ENCODE results near the gene BRF1. TPM values are rescaled to one million over a fixed set of nuclear protein-coding genes. Genes with fewer than 3 reads are reported as not detected.
A peak's percentile ranks its signal among the peaks of the same experiment; 100 is the strongest.

The BRF1 gene
- total RNA-seq, 2 donors from 2014 or later, result 16.2 to 17.2 TPM

DNA sequence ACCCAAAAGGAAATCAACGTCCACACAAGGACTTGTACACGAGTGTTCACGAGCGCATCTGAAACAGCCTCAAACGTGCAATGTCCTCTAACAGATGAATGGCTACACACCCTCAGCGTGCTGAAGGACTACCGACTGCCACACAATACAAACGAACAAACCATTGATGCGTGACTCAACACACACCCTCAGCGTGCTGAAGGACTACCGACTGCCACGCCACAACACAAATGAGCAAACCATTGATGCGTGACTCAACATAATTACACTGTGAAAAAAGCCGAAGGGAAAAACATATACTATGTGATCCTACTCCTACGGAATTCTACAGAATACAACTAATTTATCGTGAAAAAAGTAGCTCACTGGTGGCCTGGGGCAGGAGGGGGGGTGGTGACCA is 77.5 kb downstream of the BRF1 start:
- Histone ChIP-seq H3K36me3 (peaks cover 70% of the 10 kb centered on the region), H3K27ac (no peak overlapping the region), H3K9me3 (no peaks in the 10 kb centered on the region), H3K4me3 (no peak overlapping the region), H3K4me1 (peaks cover 0 to 11% of the 10 kb centered on the region in 2 donors), H3K27me3 (no peaks in the 10 kb centered on the region)
- DNase-seq (ENCODE audit: low spot score), result no peak
- TF ChIP-seq, protein P1, sequence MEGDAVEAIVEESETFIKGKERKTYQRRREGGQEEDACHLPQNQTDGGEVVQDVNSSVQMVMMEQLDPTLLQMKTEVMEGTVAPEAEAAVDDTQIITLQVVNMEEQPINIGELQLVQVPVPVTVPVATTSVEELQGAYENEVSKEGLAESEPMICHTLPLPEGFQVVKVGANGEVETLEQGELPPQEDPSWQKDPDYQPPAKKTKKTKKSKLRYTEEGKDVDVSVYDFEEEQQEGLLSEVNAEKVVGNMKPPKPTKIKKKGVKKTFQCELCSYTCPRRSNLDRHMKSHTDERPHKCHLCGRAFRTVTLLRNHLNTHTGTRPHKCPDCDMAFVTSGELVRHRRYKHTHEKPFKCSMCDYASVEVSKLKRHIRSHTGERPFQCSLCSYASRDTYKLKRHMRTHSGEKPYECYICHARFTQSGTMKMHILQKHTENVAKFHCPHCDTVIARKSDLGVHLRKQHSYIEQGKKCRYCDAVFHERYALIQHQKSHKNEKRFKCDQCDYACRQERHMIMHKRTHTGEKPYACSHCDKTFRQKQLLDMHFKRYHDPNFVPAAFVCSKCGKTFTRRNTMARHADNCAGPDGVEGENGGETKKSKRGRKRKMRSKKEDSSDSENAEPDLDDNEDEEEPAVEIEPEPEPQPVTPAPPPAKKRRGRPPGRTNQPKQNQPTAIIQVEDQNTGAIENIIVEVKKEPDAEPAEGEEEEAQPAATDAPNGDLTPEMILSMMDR (IDR thresholded peaks at IDR 0.05), result no peak

DNA sequence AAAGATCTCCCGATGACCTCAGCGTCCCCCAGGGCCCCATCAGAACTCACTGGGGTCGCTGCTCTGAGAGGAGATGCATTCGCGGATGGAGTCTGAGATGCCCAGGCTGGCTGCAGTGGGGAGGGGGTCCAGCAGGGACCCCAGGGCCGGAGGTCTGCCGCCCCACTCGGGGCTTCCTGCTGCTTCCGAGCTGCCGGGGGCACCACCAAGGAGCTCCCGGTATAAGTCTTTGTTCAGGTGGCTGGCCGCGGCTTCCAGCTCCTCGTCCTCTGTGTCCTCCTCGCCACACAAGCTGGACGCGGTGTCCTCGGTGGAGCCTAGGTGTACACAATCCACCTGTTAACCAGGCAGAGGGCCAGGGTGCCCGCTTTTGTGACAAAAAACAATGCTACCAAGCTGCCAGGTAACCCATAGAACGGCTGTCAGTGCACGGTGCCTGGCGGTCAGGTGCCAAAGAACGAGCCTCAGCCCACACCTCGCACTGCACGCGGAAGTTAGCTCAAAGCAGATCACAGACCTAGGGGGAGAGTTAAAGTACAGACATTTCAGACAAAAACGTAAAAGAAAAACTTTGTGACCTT is 79.1 kb downstream of the BRF1 start:
- peak overlapping the region in 1 of 2 donors; percentile 25 for H3K27ac ChIP-seq
- TF ChIP-seq, protein P1 (IDR thresholded peaks at IDR 0.05), result no peak
- no peaks in the 10 kb centered on the region for H3K27me3 ChIP-seq
- H3K9me3 ChIP-seq, result no peaks in the 10 kb centered on the region
- DNase-seq (ENCODE audit: low spot score), result no peak
- peaks cover 0 to 11% of the 10 kb centered on the region in 2 donors for H3K4me1 ChIP-seq
- peaks cover 78% of the 10 kb centered on the region for H3K36me3 ChIP-seq
- H3K4me3 ChIP-seq, result no peak overlapping the region

DNA sequence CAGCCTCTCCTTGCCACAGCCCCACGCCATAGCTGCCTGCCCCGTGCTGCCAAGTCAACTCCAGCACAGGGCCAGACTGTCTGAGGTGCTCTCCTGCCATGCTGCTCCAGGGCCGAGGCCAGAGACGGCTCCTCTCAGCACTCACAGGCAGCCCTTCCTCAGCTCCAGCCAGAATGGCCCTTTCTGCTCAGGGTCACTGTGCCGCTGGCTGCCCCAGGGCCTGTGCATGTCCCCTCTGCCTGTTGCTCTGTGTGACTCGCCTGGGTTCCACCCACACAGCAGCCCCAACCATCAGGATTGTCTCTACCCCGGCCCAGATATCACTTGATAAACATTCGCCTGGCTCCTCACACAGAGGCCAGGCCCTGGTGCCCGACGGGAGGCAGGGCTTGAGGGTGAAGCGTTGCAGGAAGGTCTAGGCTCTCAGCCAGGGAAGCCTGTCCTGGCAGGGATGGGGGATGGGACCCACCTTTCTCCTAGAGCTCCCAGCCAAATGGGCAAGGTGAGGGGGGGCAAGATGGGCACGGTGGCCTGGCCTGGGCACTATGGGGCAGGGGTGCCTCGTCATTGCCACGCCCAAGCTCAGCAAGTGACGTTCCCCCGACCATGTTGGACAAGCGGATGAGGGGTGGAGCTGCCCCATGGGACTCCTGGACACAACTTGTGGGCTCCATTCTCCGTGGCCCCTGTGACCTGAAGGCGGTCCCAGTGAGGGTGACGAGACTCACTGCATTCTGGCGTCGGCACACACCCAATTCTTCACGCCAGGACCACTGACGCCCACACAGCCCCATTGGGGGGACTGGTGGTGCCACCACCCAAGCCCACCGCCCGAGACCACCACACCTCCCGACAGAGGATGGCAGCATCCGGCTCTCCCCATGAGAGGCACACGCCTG is 79.9 kb downstream of the BRF1 start:
- H3K9me3 ChIP-seq, result no peaks in the 10 kb centered on the region
- H3K4me1 ChIP-seq, result peaks cover 0 to 11% of the 10 kb centered on the region in 2 donors
- DNase-seq (ENCODE audit: low spot score), result no peak
- H3K36me3 ChIP-seq, result peaks cover 76% of the 10 kb centered on the region
- no peaks in the 10 kb centered on the region for H3K27me3 ChIP-seq
- H3K27ac ChIP-seq, result peak overlapping the region in 1 of 2 donors; percentile 25
- H3K4me3 ChIP-seq, result no peak overlapping the region
- TF ChIP-seq, protein P1 (IDR thresholded peaks at IDR 0.05), result no peak

DNA sequence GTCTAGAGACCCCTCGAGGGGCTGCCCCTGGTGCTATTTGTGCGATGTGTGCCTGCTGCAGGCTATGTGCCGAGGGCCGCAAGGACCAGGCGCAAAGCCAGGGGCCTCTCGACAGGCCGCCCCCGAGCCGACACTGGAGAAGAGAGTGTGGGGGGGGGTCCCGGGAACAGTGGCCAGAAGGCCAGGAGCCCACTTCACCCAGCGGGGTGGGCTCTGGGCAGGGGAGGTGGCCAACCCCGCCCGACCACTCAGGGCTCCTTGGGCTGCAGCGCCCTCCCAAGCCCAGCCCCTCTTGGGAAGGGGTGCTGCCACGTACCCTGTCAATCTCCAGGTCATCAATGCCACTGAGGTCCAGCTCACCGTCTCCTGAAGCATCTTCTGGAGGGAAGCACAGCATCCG is 81.0 kb downstream of the BRF1 start:
- peaks cover 0 to 11% of the 10 kb centered on the region in 2 donors for H3K4me1 ChIP-seq
- no peak for DNase-seq (ENCODE audit: low spot score)
- H3K27me3 ChIP-seq, result no peaks in the 10 kb centered on the region
- no peaks in the 10 kb centered on the region for H3K9me3 ChIP-seq
- no peak overlapping the region for H3K27ac ChIP-seq
- H3K4me3 ChIP-seq, result no peak overlapping the region
- TF ChIP-seq, protein P1 (IDR thresholded peaks at IDR 0.05), result no peak
- peaks cover 64% of the 10 kb centered on the region for H3K36me3 ChIP-seq

DNA sequence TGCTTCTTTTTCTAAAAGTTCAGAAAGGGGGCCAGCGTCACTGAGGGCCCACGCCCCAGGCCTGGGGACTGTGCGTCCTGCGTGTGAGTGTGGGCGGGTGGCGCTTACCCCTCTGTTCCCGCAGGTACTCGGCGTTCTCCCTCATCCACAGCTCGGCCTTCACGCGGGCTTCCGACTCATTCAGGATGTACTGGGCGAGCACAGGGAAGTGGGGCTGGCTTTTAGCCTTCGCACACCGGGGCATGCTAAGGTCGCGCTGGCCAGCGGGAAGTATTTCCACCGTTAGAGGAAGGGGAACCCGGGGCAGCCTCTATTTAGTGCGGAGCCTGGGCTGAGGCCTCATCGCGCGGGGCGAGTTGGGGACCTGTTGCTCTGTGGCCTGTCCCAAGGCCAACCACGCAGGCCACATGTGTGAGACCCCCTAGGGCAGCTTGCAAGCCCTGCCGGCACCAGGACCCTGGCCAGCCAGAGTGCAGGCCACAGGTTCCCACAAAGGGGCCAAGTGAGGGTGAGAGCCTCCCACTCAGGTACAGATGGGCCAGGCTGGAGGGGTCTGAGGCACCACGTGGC is 81.7 kb downstream of the BRF1 start:
- DNase-seq (ENCODE audit: low spot score), result no peak
- no peak overlapping the region for H3K27ac ChIP-seq
- no peaks in the 10 kb centered on the region for H3K27me3 ChIP-seq
- H3K9me3 ChIP-seq, result no peaks in the 10 kb centered on the region
- TF ChIP-seq, protein P1 (IDR thresholded peaks at IDR 0.05), result no peak
- H3K4me1 ChIP-seq, result peaks cover 0 to 11% of the 10 kb centered on the region in 2 donors
- no peak overlapping the region for H3K4me3 ChIP-seq
- peaks cover 64% of the 10 kb centered on the region for H3K36me3 ChIP-seq

Measured in right atrium auricular region (tissue), 2 donors.